HG02759 (cell line): ENCODE results near the gene CCDC60.

Experiments
- ATAC-seq: cut with Tn5 transposase; IDR thresholded peaks from one replicate; pipeline ENCODE4 v1.9.1; 2021; ENCODE audit warnings: mild to moderate bottlenecking, moderate library complexity; ENCODE audit not compliant: unreplicated experiment

The CCDC60 gene

GRCh38 chr12:119381471-119382235, 47.1 kb downstream of the CCDC60 start:
- no peak for ATAC-seq

GRCh38 chr12:119383206-119383605, 48.7 kb downstream of the CCDC60 start:
- ATAC-seq: no peak

GRCh38 chr12:119384340-119384739, 49.8 kb downstream of the CCDC60 start:
- ATAC-seq: no peak

- no peak for ATAC-seq
Measured at GRCh38 chr12:119385659-119386058, 51.1 kb downstream of the CCDC60 start.

GRCh38 chr12:119389687-119390086, 55.2 kb downstream of the CCDC60 start:
- no peak for ATAC-seq

GRCh38 chr12:119391673-119392072, 57.1 kb downstream of the CCDC60 start:
- ATAC-seq: no peak

GRCh38 chr12:119393677-119394076, 59.1 kb downstream of the CCDC60 start:
- no peak for ATAC-seq

- ATAC-seq: no peak
Measured at GRCh38 chr12:119397540-119397939, 63.0 kb downstream of the CCDC60 start.

GRCh38 chr12:119398190-119398589, 63.7 kb downstream of the CCDC60 start:
- ATAC-seq: no peak

- no peak for ATAC-seq
Measured at GRCh38 chr12:119399301-119399700, 64.8 kb downstream of the CCDC60 start.

GRCh38 chr12:119406308-119406707, 71.8 kb downstream of the CCDC60 start:
- no peak for ATAC-seq

GRCh38 chr12:119406811-119407210, 72.3 kb downstream of the CCDC60 start:
- no peak for ATAC-seq

- no peak for ATAC-seq
Measured at GRCh38 chr12:119409043-119409442, 74.5 kb downstream of the CCDC60 start.

- no peak for ATAC-seq
Measured at GRCh38 chr12:119410396-119410795, 75.9 kb downstream of the CCDC60 start.

- no peak for ATAC-seq
Measured at GRCh38 chr12:119412306-119412705, 77.8 kb downstream of the CCDC60 start.

- ATAC-seq: no peak
Measured at GRCh38 chr12:119412811-119413794, 78.6 kb downstream of the CCDC60 start.

- ATAC-seq: no peak
Measured at GRCh38 chr12:119415714-119416113, 81.2 kb downstream of the CCDC60 start.

GRCh38 chr12:119417440-119417839, 82.9 kb downstream of the CCDC60 start:
- no peak for ATAC-seq

GRCh38 chr12:119419381-119419780, 84.9 kb downstream of the CCDC60 start:
- ATAC-seq: no peak

GRCh38 chr12:119423285-119423684, 88.8 kb downstream of the CCDC60 start:
- no peak for ATAC-seq

GRCh38 chr12:119425623-119426022, 91.1 kb downstream of the CCDC60 start:
- no peak for ATAC-seq

GRCh38 chr12:119431151-119431550, 96.6 kb downstream of the CCDC60 start:
- no peak for ATAC-seq
